Progenitor cell of endocrine pancreas (in vitro differentiated cells): Measurements from ENCODE around the gene CORO2B. TPM values are rescaled to one million over a fixed set of nuclear protein-coding genes. Genes with fewer than 3 reads are reported as not detected.

ENCODE experiments used
- DNase-seq: peaks from one replicate; pipeline ENCODE4 v3.0.0; 2021; ENCODE audit warnings: low spot score; ENCODE audit not compliant: unreplicated experiment
- H3K27ac Mint-ChIP-seq: 2 replicates; pipeline ENCODE4 v1.8.0; 2021; ENCODE audit warnings: mild to moderate bottlenecking, moderate library complexity, mixed read lengths
- H3K27me3 Mint-ChIP-seq: 2 replicates; pipeline ENCODE4 v1.8.0; 2021; ENCODE audit warnings: mixed read lengths
- H3K36me3 Mint-ChIP-seq: 2 replicates; pipeline ENCODE4 v1.8.0; 2022; ENCODE audit warnings: mixed read lengths; ENCODE audit not compliant: insufficient read depth
- H3K4me1 Mint-ChIP-seq: 2 replicates; pipeline ENCODE4 v1.8.0; 2021; ENCODE audit warnings: low read depth, mixed read lengths
- H3K4me3 Mint-ChIP-seq: 2 replicates; pipeline ENCODE4 v1.8.0; 2021; ENCODE audit warnings: low read depth, mild to moderate bottlenecking, moderate library complexity, mixed read lengths
- H3K9me3 Mint-ChIP-seq: 2 replicates; pipeline ENCODE4 v1.8.0; 2021; ENCODE audit warnings: low read depth, mixed read lengths
- CTCF ChIP-seq: fragments of 200-600 bp; sonication (generic); IDR thresholded peaks from one replicate; pipeline ENCODE4 v1.5.0; 2021; ENCODE audit warnings: antibody characterized with exemption, mild to moderate bottlenecking; ENCODE audit not compliant: unreplicated experiment
- total RNA-seq: library from RNA; stranded (reverse); gene quantifications from 2 replicates; pipeline ENCODE4 v1.2.1, GENCODE V29; 2021

The CORO2B gene
- total RNA-seq, 1 donor from 2014 or later: 1.5 TPM

DNA sequence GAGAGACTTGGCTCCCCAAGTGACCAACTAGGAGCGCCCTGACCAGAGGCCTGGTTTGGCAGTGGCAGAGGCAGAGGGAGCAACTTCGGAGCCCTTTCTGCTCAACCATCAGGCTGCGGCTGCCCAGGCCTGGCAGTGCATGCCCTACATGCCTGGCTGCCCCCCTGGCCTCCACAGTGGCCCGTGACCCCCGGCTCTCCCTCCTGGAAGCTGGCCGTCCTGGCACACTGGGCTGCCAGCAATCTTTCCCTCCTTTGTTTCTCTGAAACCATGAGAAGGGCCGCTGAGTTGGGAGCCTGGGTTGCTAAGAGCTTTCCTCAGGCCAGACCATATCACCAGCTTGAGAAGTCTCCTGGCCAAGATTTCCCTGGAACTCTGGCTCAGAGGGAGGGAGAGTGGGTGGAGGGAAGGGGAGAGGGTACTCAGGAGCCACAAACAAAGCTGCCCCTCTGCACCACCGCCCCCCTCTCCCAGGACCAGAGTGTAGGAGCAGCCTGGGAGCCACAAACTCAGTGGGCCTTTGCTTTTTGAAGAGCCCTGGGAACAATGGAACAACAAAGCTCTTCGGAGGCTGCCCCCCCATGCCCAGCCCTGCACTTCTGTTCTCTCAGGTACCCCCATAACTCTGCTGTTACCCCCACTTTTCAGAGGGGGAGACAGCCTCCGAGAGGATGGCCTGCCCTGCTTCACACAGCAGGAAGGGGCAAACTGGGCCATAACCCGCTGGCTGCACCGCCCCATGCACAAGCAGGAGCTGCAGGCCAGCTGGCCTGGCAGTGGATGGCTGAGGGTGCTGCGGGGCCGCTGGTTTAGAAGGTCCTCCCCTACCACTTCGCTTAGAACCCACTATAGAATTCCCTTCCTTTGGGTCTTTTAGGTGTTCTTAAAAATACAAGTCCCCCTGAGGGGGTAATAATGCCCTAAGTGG, 11.3 kb downstream of the CORO2B start:
- no peaks in the 10 kb centered on the region for H3K4me1 Mint-ChIP-seq
- no peak overlapping the region for H3K4me3 Mint-ChIP-seq
- H3K27ac Mint-ChIP-seq: no peak overlapping the region
- no peaks in the 10 kb centered on the region for H3K9me3 Mint-ChIP-seq
- DNase-seq: no peak
- peaks cover 51% of the 10 kb centered on the region for H3K27me3 Mint-ChIP-seq
- no peak for TF ChIP-seq CTCF
- no peaks in the 10 kb centered on the region for H3K36me3 Mint-ChIP-seq

GRCh38 chr15:68590721-68591389, 12.1 kb downstream of the CORO2B start:
- H3K36me3 Mint-ChIP-seq: no peaks in the 10 kb centered on the region
- H3K4me3 Mint-ChIP-seq: no peak overlapping the region
- H3K27ac Mint-ChIP-seq: no peak overlapping the region
- H3K9me3 Mint-ChIP-seq: no peaks in the 10 kb centered on the region
- DNase-seq: no peak
- peaks cover 49% of the 10 kb centered on the region for H3K27me3 Mint-ChIP-seq
- H3K4me1 Mint-ChIP-seq: no peaks in the 10 kb centered on the region
- TF ChIP-seq CTCF: no peak

- Mint-ChIP-seq H3K9me3 (no peaks in the 10 kb centered on the region), H3K36me3 (no peaks in the 10 kb centered on the region), H3K27ac (no peak overlapping the region), H3K27me3 (peaks cover 46% of the 10 kb centered on the region), H3K4me3 (no peak overlapping the region), H3K4me1 (no peaks in the 10 kb centered on the region)
- DNase-seq: no peak
- no peak for TF ChIP-seq CTCF
These were observed 13.3 kb downstream of the CORO2B start for GRCh38 chr15:68592054-68592453.

GRCh38 chr15:68592544-68592943, 13.8 kb downstream of the CORO2B start:
- Mint-ChIP-seq H3K4me3 (no peak overlapping the region), H3K36me3 (no peaks in the 10 kb centered on the region), H3K27ac (no peak overlapping the region), H3K9me3 (no peaks in the 10 kb centered on the region), H3K27me3 (peaks cover 46% of the 10 kb centered on the region), H3K4me1 (no peaks in the 10 kb centered on the region)
- no peak for DNase-seq
- TF ChIP-seq CTCF: no peak

GRCh38 chr15:68593341-68593740, 14.5 kb downstream of the CORO2B start:
- no peak overlapping the region for H3K27ac Mint-ChIP-seq
- no peak overlapping the region for H3K4me3 Mint-ChIP-seq
- no peak for DNase-seq
- peaks cover 45% of the 10 kb centered on the region for H3K27me3 Mint-ChIP-seq
- H3K4me1 Mint-ChIP-seq: no peaks in the 10 kb centered on the region
- H3K9me3 Mint-ChIP-seq: no peaks in the 10 kb centered on the region
- TF ChIP-seq CTCF: no peak
- H3K36me3 Mint-ChIP-seq: no peaks in the 10 kb centered on the region
